Hepatocyte (in vitro differentiated cells): ENCODE results near the gene CMIP. TPM values are rescaled to one million over a fixed set of nuclear protein-coding genes. Genes with fewer than 3 reads are reported as not detected.

Experiments
- DNase-seq: peaks from one replicate; pipeline ENCODE4 v3.0.0-alpha.2; 2016; ENCODE audit warnings: low spot score
- H2AFZ ChIP-seq: fragments of 200-600 bp; sonication (generic); 2 replicates; pipeline ENCODE4 v1.6.0; 2016; ENCODE audit warnings: antibody characterized with exemption, mild to moderate bottlenecking
- H3K27ac ChIP-seq: fragments of 200-600 bp; sonication (generic); 2 replicates; pipeline ENCODE4 v1.5.1; 2016; ENCODE audit warnings: mild to moderate bottlenecking
- H3K27me3 ChIP-seq: fragments of 200-600 bp; sonication (generic); 2 replicates; pipeline ENCODE4 v1.6.1; 2016
- H3K36me3 ChIP-seq: fragments of 200-600 bp; sonication (generic); replicated peaks from 2 replicates; pipeline ENCODE4 v1.5.1; 2016; ENCODE audit warnings: low read depth; ENCODE audit not compliant: insufficient read depth
- H3K4me1 ChIP-seq: fragments of 200-600 bp; sonication (generic); 2 replicates; pipeline ENCODE4 v1.5.1; 2016; ENCODE audit warnings: mild to moderate bottlenecking, moderate library complexity; ENCODE audit not compliant: insufficient read depth
- H3K4me2 ChIP-seq: fragments of 200-600 bp; sonication (generic); 2 replicates; pipeline ENCODE4 v1.6.0; 2016
- H3K4me3 ChIP-seq: fragments of 200-600 bp; sonication (generic); 2 replicates; pipeline ENCODE4 v1.5.1; 2016; ENCODE audit warnings: mild to moderate bottlenecking
- H3K79me2 ChIP-seq: fragments of 200-600 bp; sonication (generic); 2 replicates; pipeline ENCODE4 v1.6.0; 2017; ENCODE audit warnings: mild to moderate bottlenecking
- H3K9me2 ChIP-seq: fragments of 200-600 bp; sonication (generic); replicated peaks from 2 replicates; pipeline ENCODE4 v1.6.0; 2017; ENCODE audit warnings: mild to moderate bottlenecking; ENCODE audit not compliant: insufficient read depth
- H3K9me3 ChIP-seq: fragments of 200-600 bp; sonication (generic); 2 replicates; pipeline ENCODE4 v1.5.1; 2016; ENCODE audit warnings: low read depth, mild to moderate bottlenecking
- H4K20me1 ChIP-seq: fragments of 200-600 bp; sonication (generic); 2 replicates; pipeline ENCODE4 v1.6.0; 2016; ENCODE audit warnings: mild to moderate bottlenecking; ENCODE audit not compliant: insufficient read depth, poor library complexity, severe bottlenecking
- CTCF ChIP-seq: fragments of 200-600 bp; sonication (generic); IDR thresholded peaks from 2 replicates; pipeline ENCODE4 v1.5.1; 2016; ENCODE audit warnings: antibody characterized with exemption, mild to moderate bottlenecking; ENCODE audit not compliant: poor library complexity
- EZH2 ChIP-seq: fragments of 200-600 bp; sonication (generic); IDR thresholded peaks from 2 replicates; pipeline ENCODE4 v1.6.1; 2016; ENCODE audit warnings: antibody characterized with exemption, mild to moderate bottlenecking, borderline replicate concordance
- EZH2phosphoT487 ChIP-seq: fragments of 200-600 bp; sonication (generic); IDR thresholded peaks from one replicate; pipeline ENCODE4 v1.6.1; 2018; ENCODE audit warnings: antibody characterized with exemption, mild to moderate bottlenecking, low read depth, moderate library complexity; ENCODE audit not compliant: unreplicated experiment, severe bottlenecking
- WGBS: methylation state at CpG from one replicate; pipeline ENCODE4 v1.1.6; 2016; ENCODE audit warnings: low lambda C conversion rate; ENCODE audit errors: missing lambda C conversion rate; 5-methylcytosine and 5-hydroxymethylcytosine counted together
- polyA plus RNA-seq: library from polyadenylated mRNA; unstranded; fragments of >200 nt; fragmentation: Nextera tagmentation; extraction: Ambion mirVana; gene quantifications from 2 replicates; pipeline ENCODE4 v1.2.1, GENCODE V29; 2016
- total RNA-seq: library from RNA; depleted of rRNA; stranded (reverse); fragments of >200 nt; gene quantifications from 2 replicates; pipeline ENCODE4 v1.2.3, GENCODE V29; 2014

The CMIP gene
- total and polyA plus RNA-seq, 2 experiments from 2014 or later = 5.8 to 17.8 TPM

GRCh38 chr16:81658373-81658772 is 213.8 kb downstream of the CMIP start:
- Histone ChIP-seq H3K9me2 (no peaks in the 10 kb centered on the region), H3K79me2 (peaks cover 3% of the 10 kb centered on the region), H3K36me3 (no peaks in the 10 kb centered on the region), H4K20me1 (no peaks in the 10 kb centered on the region), H3K4me2 (no peak overlapping the region), H3K4me3 (no peak overlapping the region), H3K27ac (no peak overlapping the region), H2AFZ (no peak overlapping the region), H3K9me3 (no peaks in the 10 kb centered on the region), H3K27me3 (no peaks in the 10 kb centered on the region), H3K4me1 (peaks cover 6% of the 10 kb centered on the region)
- whole genome bisulfite sequencing = 94% methylated on average over 4 of the region's 4 CpGs
- DNase-seq = no peak
- TF ChIP-seq EZH2phosphoT487 = no peak
- TF ChIP-seq EZH2 = no peak
- TF ChIP-seq CTCF = no peak

- H3K4me2 ChIP-seq = no peak overlapping the region
- H4K20me1 ChIP-seq = no peaks in the 10 kb centered on the region
- peaks cover 6% of the 10 kb centered on the region for H3K4me1 ChIP-seq
- no peaks in the 10 kb centered on the region for H3K9me2 ChIP-seq
- H3K27me3 ChIP-seq = no peaks in the 10 kb centered on the region
- H3K36me3 ChIP-seq = no peaks in the 10 kb centered on the region
- TF ChIP-seq CTCF = no peak
- no peak for TF ChIP-seq EZH2
- TF ChIP-seq EZH2phosphoT487 = no peak
- no peak overlapping the region for H3K4me3 ChIP-seq
- H3K79me2 ChIP-seq = peaks cover 3% of the 10 kb centered on the region
- H3K27ac ChIP-seq = no peak overlapping the region
- no peak for DNase-seq
- no peaks in the 10 kb centered on the region for H3K9me3 ChIP-seq
- 93% methylated on average over 2 of the region's 2 CpGs for WGBS
- no peak overlapping the region for H2AFZ ChIP-seq
Measured at GRCh38 chr16:81659249-81659648, 214.6 kb downstream of the CMIP start.

GRCh38 chr16:81661082-81661481 is 216.5 kb downstream of the CMIP start:
- Histone ChIP-seq H4K20me1 (no peaks in the 10 kb centered on the region), H2AFZ (no peak overlapping the region), H3K4me3 (no peak overlapping the region), H3K9me2 (no peaks in the 10 kb centered on the region), H3K79me2 (no peaks in the 10 kb centered on the region), H3K4me1 (peaks cover under 1% of the 10 kb centered on the region), H3K27ac (no peak overlapping the region), H3K36me3 (no peaks in the 10 kb centered on the region), H3K27me3 (no peaks in the 10 kb centered on the region), H3K4me2 (no peak overlapping the region), H3K9me3 (no peaks in the 10 kb centered on the region)
- TF ChIP-seq EZH2 (no peak), EZH2phosphoT487 (no peak), CTCF (no peak)
- DNase-seq = no peak
- 93% methylated on average over 13 of the region's 14 CpGs for WGBS

- 98% methylated on average over 14 of the region's 14 CpGs for WGBS
- no peaks in the 10 kb centered on the region for H3K36me3 ChIP-seq
- H4K20me1 ChIP-seq = no peaks in the 10 kb centered on the region
- TF ChIP-seq EZH2phosphoT487 = no peak
- no peak for TF ChIP-seq CTCF
- H2AFZ ChIP-seq = no peak overlapping the region
- no peaks in the 10 kb centered on the region for H3K79me2 ChIP-seq
- no peaks in the 10 kb centered on the region for H3K27me3 ChIP-seq
- H3K9me2 ChIP-seq = no peaks in the 10 kb centered on the region
- H3K27ac ChIP-seq = no peak overlapping the region
- no peaks in the 10 kb centered on the region for H3K9me3 ChIP-seq
- no peak for DNase-seq
- no peak overlapping the region for H3K4me2 ChIP-seq
- H3K4me3 ChIP-seq = no peak overlapping the region
- peaks cover 10% of the 10 kb centered on the region for H3K4me1 ChIP-seq
Measured at GRCh38 chr16:81664153-81664552, 219.5 kb downstream of the CMIP start.
